Progenitor cell of endocrine pancreas (in vitro differentiated cells): ENCODE results near the gene KCNK2. TPM values are rescaled to one million over a fixed set of nuclear protein-coding genes. Genes with fewer than 3 reads are reported as not detected.

Source experiments
- DNase-seq: peaks from one replicate; pipeline ENCODE4 v3.0.0; 2021; ENCODE audit warnings: low spot score; ENCODE audit not compliant: unreplicated experiment
- H3K27ac Mint-ChIP-seq: 2 replicates; pipeline ENCODE4 v1.8.0; 2021; ENCODE audit warnings: mild to moderate bottlenecking, moderate library complexity, mixed read lengths
- H3K27me3 Mint-ChIP-seq: 2 replicates; pipeline ENCODE4 v1.8.0; 2021; ENCODE audit warnings: mixed read lengths
- H3K36me3 Mint-ChIP-seq: 2 replicates; pipeline ENCODE4 v1.8.0; 2022; ENCODE audit warnings: mixed read lengths; ENCODE audit not compliant: insufficient read depth
- H3K4me1 Mint-ChIP-seq: 2 replicates; pipeline ENCODE4 v1.8.0; 2021; ENCODE audit warnings: low read depth, mixed read lengths
- H3K4me3 Mint-ChIP-seq: 2 replicates; pipeline ENCODE4 v1.8.0; 2021; ENCODE audit warnings: low read depth, mild to moderate bottlenecking, moderate library complexity, mixed read lengths
- H3K9me3 Mint-ChIP-seq: 2 replicates; pipeline ENCODE4 v1.8.0; 2021; ENCODE audit warnings: low read depth, mixed read lengths
- CTCF ChIP-seq: fragments of 200-600 bp; sonication (generic); IDR thresholded peaks from one replicate; pipeline ENCODE4 v1.5.0; 2021; ENCODE audit warnings: antibody characterized with exemption, mild to moderate bottlenecking; ENCODE audit not compliant: unreplicated experiment
- total RNA-seq: library from RNA; stranded (reverse); gene quantifications from 2 replicates; pipeline ENCODE4 v1.2.1, GENCODE V29; 2021

The KCNK2 gene
- total RNA-seq, 1 donor from 2014 or later, result 0.60 TPM

DNA sequence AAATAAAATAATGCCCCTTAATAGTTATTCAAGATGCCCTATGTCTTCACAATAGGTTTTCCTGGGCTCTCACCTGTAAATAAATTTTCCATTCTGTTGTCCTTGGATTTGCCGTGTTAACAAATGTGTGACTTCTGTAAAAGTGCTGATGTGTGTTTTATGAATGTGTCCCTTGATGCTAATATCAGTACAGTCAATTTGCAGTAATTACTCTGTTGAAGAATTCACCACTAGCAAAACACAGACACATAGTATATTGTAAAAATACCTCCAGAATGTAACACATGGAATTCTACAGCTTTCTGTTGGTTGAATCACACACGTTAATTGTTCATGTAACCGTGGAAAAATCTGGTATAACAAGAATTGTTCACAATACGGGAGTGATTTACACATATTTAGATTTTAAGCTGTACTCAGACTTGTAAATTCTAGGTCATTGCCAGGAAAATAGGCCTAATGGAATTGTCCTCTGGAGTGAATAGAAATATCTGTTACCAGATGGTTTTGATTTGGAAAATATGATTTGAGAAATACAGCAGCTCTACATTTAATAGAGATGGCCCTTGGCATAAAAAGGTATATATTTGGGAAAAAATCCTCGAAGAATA lies 36.7 kb upstream of the KCNK2 start:
- no peak for TF ChIP-seq CTCF
- Mint-ChIP-seq H3K4me3 (no peak overlapping the region), H3K4me1 (no peaks in the 10 kb centered on the region), H3K36me3 (no peaks in the 10 kb centered on the region), H3K27me3 (peaks cover 3% of the 10 kb centered on the region), H3K9me3 (no peaks in the 10 kb centered on the region), H3K27ac (no peak overlapping the region)
- no peak for DNase-seq

DNA sequence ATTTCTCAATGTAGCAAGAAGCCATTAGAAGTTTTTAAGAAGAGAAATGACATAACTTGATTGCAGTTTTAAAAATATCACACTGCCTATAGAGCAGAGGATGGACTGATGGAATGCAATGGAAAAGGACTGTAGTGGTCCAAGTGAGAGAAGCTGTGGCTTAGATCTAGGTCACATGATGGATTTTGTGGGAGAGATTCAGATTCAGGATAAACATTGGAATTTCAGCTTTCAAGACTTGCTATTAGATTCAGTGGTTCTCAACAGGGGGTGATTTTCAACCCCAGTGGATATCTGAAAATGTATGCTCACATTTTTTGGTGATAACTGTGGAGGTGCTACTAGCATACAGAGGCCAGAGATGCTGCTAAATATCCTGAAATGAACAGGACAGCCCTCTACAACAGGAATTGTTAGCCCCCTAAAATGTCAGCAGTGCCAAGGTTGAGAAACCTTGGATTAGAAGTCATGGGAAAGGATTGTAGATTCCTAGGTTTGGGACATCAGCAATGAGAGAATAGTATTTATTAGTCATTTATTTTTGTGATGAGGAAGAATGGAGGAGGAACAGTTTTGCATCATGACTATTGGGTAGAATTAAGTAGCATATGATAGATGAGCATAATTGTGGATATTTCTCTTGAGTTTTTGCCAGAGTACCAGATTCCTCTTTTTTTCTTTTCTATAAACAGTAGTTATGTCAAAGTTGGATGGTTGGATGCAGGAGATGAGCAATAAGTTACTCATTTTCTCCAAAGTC lies 30.1 kb upstream of the KCNK2 start:
- H3K9me3 Mint-ChIP-seq, result no peaks in the 10 kb centered on the region
- no peak overlapping the region for H3K4me3 Mint-ChIP-seq
- H3K27me3 Mint-ChIP-seq, result peaks cover 8% of the 10 kb centered on the region
- no peak overlapping the region for H3K27ac Mint-ChIP-seq
- DNase-seq, result no peak
- H3K36me3 Mint-ChIP-seq, result no peaks in the 10 kb centered on the region
- H3K4me1 Mint-ChIP-seq, result peaks cover 8% of the 10 kb centered on the region
- TF ChIP-seq CTCF, result no peak

DNA sequence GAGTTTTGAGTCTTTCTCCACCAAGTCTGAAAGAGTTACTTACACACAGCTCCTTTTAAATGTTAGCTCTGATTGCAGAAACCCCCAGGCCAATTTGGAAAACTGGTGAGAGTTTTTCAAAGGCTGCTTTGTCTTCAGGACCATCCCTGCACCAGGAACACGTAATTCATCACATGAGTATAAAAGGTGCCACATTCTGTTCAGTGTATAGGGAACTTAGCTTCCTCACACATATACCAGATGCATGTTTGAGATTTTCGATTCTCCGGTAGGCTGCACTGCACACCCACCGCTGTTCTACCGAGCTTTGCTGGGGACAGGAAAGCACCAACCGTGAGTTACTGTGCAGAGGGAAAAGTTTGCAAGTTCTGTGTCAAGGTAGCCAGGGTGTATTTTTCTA lies 28.3 kb upstream of the KCNK2 start:
- Mint-ChIP-seq H3K4me3 (no peak overlapping the region), H3K36me3 (no peaks in the 10 kb centered on the region), H3K9me3 (no peaks in the 10 kb centered on the region), H3K27me3 (peaks cover 17% of the 10 kb centered on the region), H3K27ac (no peak overlapping the region), H3K4me1 (peaks cover 8% of the 10 kb centered on the region)
- TF ChIP-seq CTCF, result no peak
- no peak for DNase-seq

- Mint-ChIP-seq H3K4me3 (no peak overlapping the region), H3K27me3 (peaks cover 15% of the 10 kb centered on the region), H3K36me3 (no peaks in the 10 kb centered on the region), H3K9me3 (no peaks in the 10 kb centered on the region), H3K4me1 (peaks cover 8% of the 10 kb centered on the region), H3K27ac (no peak overlapping the region)
- no peak for TF ChIP-seq CTCF
- DNase-seq, result no peak
These were observed 27.1 kb upstream of the KCNK2 start for GRCh38 chr1:215055281-215055935.

DNA sequence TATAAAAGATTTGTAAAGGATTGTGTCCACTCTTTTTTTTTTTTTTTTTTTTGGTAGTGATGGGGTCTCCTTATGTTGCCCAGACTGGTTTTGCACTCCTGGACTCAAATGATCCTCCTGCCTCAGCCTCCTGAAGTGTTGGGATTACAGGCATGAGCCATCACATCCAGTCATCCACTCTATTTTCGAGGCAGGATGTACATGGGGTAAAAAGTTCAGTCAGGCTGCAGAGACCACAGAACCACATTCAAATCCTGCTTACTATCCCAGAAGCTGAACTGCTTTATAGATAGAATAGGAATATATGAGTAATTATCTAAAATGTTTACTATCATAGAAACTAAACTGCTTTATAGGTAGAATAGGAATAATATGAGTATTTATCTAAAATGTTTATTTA lies 26.0 kb upstream of the KCNK2 start:
- Mint-ChIP-seq H3K9me3 (no peaks in the 10 kb centered on the region), H3K27me3 (peaks cover 13% of the 10 kb centered on the region)
- no peak for TF ChIP-seq CTCF

More for the DNA sequence above, 26.0 kb upstream of the KCNK2 start:
- no peak for DNase-seq
- Mint-ChIP-seq H3K4me3 (no peak overlapping the region), H3K4me1 (peaks cover 8% of the 10 kb centered on the region), H3K27ac (no peak overlapping the region), H3K36me3 (no peaks in the 10 kb centered on the region)
